Lower leg skin (tissue), 4 donors: Measurements from ENCODE around the gene RBBP8. TPM values are rescaled to one million over a fixed set of nuclear protein-coding genes. Genes with fewer than 3 reads are reported as not detected.
"Not testable (repeated sequence)": the region's sequence is repeated elsewhere in the genome, so short reads cannot be mapped to it uniquely, and the experiment has no call there.

Source experiments
- DNase-seq, 2 donors: peaks; one replicate each; pipeline ENCODE4 v3.0.0-alpha.2; 2019; ENCODE audit warnings: low spot score in 2 of 2
- H3K4me3 ChIP-seq: fragments of 200-600 bp; sonication (generic); 2 replicates; pipeline ENCODE4 v1.5.1; 2017; ENCODE audit warnings: mild to moderate bottlenecking, low read depth; ENCODE audit not compliant: poor library complexity, severe bottlenecking
- CTCF ChIP-seq, 3 donors: fragments of 450-650 bp; IDR thresholded peaks; one replicate each; pipeline ENCODE4 v1.5.1; 2016; ENCODE audit warnings: antibody characterized with exemption in 3 of 3, mild to moderate bottlenecking in 3 of 3, moderate library complexity in 2 of 3
- POLR2A ChIP-seq, 2 donors: fragments of 450-650 bp; IDR thresholded peaks; one replicate each; pipeline ENCODE4 v1.6.1; 2016 to 2017; ENCODE audit warnings: antibody characterized with exemption in 2 of 2, mild to moderate bottlenecking in 1 of 2, moderate library complexity in 1 of 2
- WGBS, 2 donors: methylation state at CpG; one replicate each; pipeline ENCODE4 v1.1.5; 2018; 5-methylcytosine and 5-hydroxymethylcytosine counted together
- intact Hi-C: fragments of 100-400 bp; cut with DNase I; formaldehyde crosslinking; loops from one replicate; pipeline ENCODE4 v1.15.0; 2023; ENCODE audit warnings: low total_unique reads
- total RNA-seq, 4 donors: library from RNA; depleted of rRNA; stranded (reverse); fragments of >200 nt; gene quantifications; one replicate each; pipeline ENCODE4 v1.1.0, GENCODE V29; 2016

Gene RBBP8
- total RNA-seq, 4 donors from 2014 or later, result 22.9 to 56.8 (median 40.2) TPM

GRCh38 chr18:22946846-22947245 lies 13.7 kb downstream of the RBBP8 start:
- H3K4me3 ChIP-seq, result no peak overlapping the region
- intact Hi-C loops, result no loop called here
- TF ChIP-seq CTCF (IDR thresholded peaks at IDR 0.05) (no peak), POLR2A (IDR thresholded peaks at IDR 0.05) (no peak)
- no peak for DNase-seq
- 37 to 56% methylated on average over 2 of the region's 2 CpGs for WGBS, 2 donors

- intact Hi-C loops, result no loop called here
- no peak for DNase-seq
- TF ChIP-seq POLR2A (IDR thresholded peaks at IDR 0.05), result no peak
- no peak for TF ChIP-seq CTCF (IDR thresholded peaks at IDR 0.05)
- WGBS, 2 donors, result 94 to 96% methylated on average over 1 of the region's 1 CpG
- H3K4me3 ChIP-seq, result no peak overlapping the region
Observed at GRCh38 chr18:22951823-22952222, 18.7 kb downstream of the RBBP8 start.

GRCh38 chr18:22952525-22952924 lies 19.4 kb downstream of the RBBP8 start:
- no peak for DNase-seq
- TF ChIP-seq POLR2A (IDR thresholded peaks at IDR 0.05) (no peak), CTCF (IDR thresholded peaks at IDR 0.05) (no peak)
- intact Hi-C loops, result no loop called here
- no peak overlapping the region for H3K4me3 ChIP-seq
- WGBS, 2 donors, result 90 to 92% methylated on average over 3 of the region's 3 CpGs

GRCh38 chr18:22953982-22954381 lies 20.9 kb downstream of the RBBP8 start:
- intact Hi-C loops, result not testable (repeated sequence)

GRCh38 chr18:22956226-22956625 lies 23.1 kb downstream of the RBBP8 start:
- WGBS, 2 donors, result 92 to 96% methylated on average over 3 of the region's 3 CpGs
- intact Hi-C loops, result no loop called here

More at GRCh38 chr18:22953982-22954381, 20.9 kb downstream of the RBBP8 start:
- 96 to 98% methylated on average over 4 of the region's 4 CpGs for WGBS, 2 donors
- H3K4me3 ChIP-seq, DNase-seq: not testable (repeated sequence)

GRCh38 chr18:22961156-22961555 lies 28.0 kb downstream of the RBBP8 start:
- DNase-seq, result no peak
- intact Hi-C loops, result no loop called here
- H3K4me3 ChIP-seq, result no peak overlapping the region
- TF ChIP-seq POLR2A (IDR thresholded peaks at IDR 0.05), result no peak
- no peak for TF ChIP-seq CTCF (IDR thresholded peaks at IDR 0.05)
- WGBS, 2 donors, result 98 to 100% methylated on average over 1 of the region's 1 CpG

More at GRCh38 chr18:22956226-22956625, 23.1 kb downstream of the RBBP8 start:
- DNase-seq, result no peak
- no peak for TF ChIP-seq CTCF (IDR thresholded peaks at IDR 0.05)
- TF ChIP-seq POLR2A (IDR thresholded peaks at IDR 0.05), result no peak
- H3K4me3 ChIP-seq, result no peak overlapping the region
